ENCODE measurements around the gene PSMB10.

PSMB10 gene

GRCh38 chr16:67892375-67892774, 44.3 kb downstream of the PSMB10 start:
- no peak for DNase-seq

DNA sequence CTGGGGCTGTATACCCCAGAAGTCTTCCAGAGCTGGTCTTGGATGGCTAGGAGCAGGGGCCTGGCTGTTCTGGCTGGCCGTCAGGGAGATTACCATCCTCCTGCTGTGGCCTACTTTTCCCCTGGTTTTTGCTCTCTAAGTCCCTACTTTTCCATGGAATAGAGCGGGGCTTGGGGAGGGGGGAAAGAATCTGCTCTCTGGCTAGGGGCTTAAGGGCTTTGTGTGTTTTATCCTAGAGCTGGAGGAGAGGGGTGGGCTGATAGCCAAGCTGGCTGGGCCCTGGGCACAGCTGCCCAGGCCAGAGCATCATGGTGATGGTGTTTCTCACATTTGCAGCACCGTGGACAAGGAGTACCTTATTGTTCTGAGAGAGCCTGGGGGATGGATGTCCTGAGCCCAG, 48.3 kb downstream of the PSMB10 start:
- DNase-seq = no peak

- no peak for DNase-seq
Measured at GRCh38 chr16:67886387-67886786, 50.3 kb downstream of the PSMB10 start.

DNA sequence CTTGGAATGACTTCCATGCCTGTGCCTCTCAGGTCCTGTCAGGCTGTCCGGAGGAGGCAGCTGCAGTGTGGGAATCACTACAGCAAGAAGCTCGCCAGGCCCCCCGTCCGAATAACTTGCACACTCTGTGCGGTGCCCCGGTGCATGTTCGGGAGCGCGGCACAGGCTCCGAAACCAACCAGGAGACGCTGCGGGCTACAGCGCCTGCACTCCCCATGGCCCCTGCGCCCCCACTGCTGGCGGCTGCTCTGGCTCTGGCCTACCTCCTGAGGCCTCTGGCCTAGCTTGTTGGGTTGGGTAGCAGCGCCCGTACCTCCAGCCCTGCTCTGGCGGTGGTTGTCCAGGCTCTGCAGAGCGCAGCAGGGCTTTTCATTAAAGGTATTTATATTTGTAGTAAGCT, 50.7 kb downstream of the PSMB10 start:
- no peak for DNase-seq

GRCh38 chr16:67885545-67885944, 51.1 kb downstream of the PSMB10 start:
- no peak for DNase-seq

DNA sequence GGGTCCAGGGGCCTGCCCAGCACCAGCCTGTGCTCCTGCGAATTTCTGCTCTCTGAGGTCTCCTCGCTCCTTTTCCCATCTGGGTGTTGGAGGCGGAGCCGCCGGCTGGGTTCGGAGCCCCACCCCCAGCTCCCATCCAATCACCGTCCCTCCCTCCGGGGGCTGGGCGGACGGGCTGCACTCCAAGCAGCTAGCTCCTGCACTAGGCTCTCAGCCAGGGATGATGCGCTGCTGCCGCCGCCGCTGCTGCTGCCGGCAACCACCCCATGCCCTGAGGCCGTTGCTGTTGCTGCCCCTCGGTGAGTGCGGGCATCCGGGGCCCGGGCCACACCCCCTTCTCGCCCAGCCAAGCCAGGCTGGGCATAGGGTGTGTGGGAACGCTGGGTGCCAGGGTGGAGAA, 52.0 kb downstream of the PSMB10 start, which contains the start of gene NRN1L:
Gene NRN1L (plus strand): TSS at position 202 of the 400 bp plus-strand sequence. CDS start 19 bp downstream, at position 221.
- no peak for DNase-seq

All from inflammatory macrophage (primary cell).